ENCODE measurements around the gene MEGF11. TPM values are rescaled to one million over a fixed set of nuclear protein-coding genes. Genes with fewer than 3 reads are reported as not detected.

The MEGF11 gene
- total and polyA plus RNA-seq, 8 donors, result 0.05 to 0.92 (median 0.14) TPM; not detected in 4

GRCh38 chr15:66238318-66238717, 15.2 kb downstream of the MEGF11 start:
- intact Hi-C loops (cut with DNase I; ENCODE audit: low total_unique reads), result no loop called here
- WGBS, 5 donors, result 73 to 93% (median 91%) methylated on average over 5 of the region's 5 CpGs
- no peak for TF ChIP-seq POLR2AphosphoS5 (IDR thresholded peaks at IDR 0.05)
- no peak for TF ChIP-seq POLR2A (IDR thresholded peaks at IDR 0.05)
- no peak for TF ChIP-seq EP300 (IDR thresholded peaks at IDR 0.05)
- no peak for TF ChIP-seq CTCF (IDR thresholded peaks at IDR 0.05)

DNA sequence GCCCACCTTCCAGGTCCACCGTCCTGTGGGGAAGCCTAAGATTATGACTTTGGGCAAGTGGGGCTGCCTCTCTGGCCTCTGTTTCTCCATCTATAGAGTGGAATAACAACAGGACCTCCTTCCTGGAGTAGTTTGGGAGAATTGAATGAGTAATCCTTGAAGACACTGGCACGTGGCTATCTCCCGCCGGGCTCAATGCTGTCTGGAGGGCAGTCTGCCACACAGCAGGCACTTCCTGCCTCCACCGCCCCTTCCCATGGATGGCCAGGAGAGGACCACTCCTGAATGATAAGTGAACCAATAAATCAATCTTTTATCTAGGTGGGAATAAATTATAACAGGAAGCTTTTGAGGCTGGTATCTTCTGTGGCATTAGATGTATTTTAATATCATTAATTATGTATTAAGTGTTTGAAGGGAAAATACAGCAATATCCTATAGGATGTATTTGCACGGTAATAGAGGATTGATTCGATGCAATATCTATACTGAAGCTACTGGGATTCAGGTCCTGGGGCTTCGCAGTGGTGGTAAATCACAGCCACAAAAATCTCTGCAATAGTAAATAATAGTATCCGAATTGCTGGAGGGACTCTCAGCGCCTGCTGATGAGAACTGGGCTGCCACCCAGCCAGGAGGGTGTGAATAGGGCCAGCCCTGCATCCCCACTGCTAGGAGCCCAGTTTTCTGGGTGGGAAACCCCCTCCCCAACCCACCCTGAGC, 15.9 kb downstream of the MEGF11 start:
- Histone ChIP-seq H3K4me1 (no peaks in the 10 kb centered on the region), H3K27me3 (peaks cover 0 to 48% (median 0%) of the 10 kb centered on the region in 3 donors), H3K27ac (no peak overlapping the region), H3K4me3 (no peak overlapping the region), H3K9me3 (no peaks in the 10 kb centered on the region), H3K36me3 (no peaks in the 10 kb centered on the region)
- WGBS, 5 donors, result 66 to 76% (median 73%) methylated on average over 10 of the region's 10 CpGs
- intact Hi-C loops (cut with DNase I; ENCODE audit: low total_unique reads), result no loop called here
- no peak for DNase-seq
- TF ChIP-seq EP300 (IDR thresholded peaks at IDR 0.05), result no peak
- TF ChIP-seq POLR2AphosphoS5 (IDR thresholded peaks at IDR 0.05), result no peak
- TF ChIP-seq POLR2A (IDR thresholded peaks at IDR 0.05), result no peak
- TF ChIP-seq CTCF (IDR thresholded peaks at IDR 0.05), result no peak

More at GRCh38 chr15:66238318-66238717, 15.2 kb downstream of the MEGF11 start:
- DNase-seq, result no peak
- Histone ChIP-seq H3K27ac (peak overlapping the region in 1 of 5 donors; percentile 16), H3K27me3 (peaks cover 0 to 52% (median 0%) of the 10 kb centered on the region in 3 donors), H3K4me3 (no peak overlapping the region), H3K9me3 (no peaks in the 10 kb centered on the region), H3K36me3 (no peaks in the 10 kb centered on the region), H3K4me1 (no peaks in the 10 kb centered on the region)

GRCh38 chr15:66236806-66237375, 16.7 kb downstream of the MEGF11 start:
- WGBS, 5 donors, result 58 to 74% (median 72%) methylated on average over 12 of the region's 12 CpGs
- H3K4me3 ChIP-seq, result no peak overlapping the region
- no peaks in the 10 kb centered on the region for H3K9me3 ChIP-seq
- intact Hi-C loops (cut with DNase I; ENCODE audit: low total_unique reads), result no loop called here
- no peaks in the 10 kb centered on the region for H3K4me1 ChIP-seq
- DNase-seq, result no peak
- TF ChIP-seq CTCF (IDR thresholded peaks at IDR 0.05) (no peak), POLR2A (IDR thresholded peaks at IDR 0.05) (no peak), EP300 (IDR thresholded peaks at IDR 0.05) (no peak), POLR2AphosphoS5 (IDR thresholded peaks at IDR 0.05) (no peak)
- no peaks in the 10 kb centered on the region for H3K36me3 ChIP-seq
- peaks cover 0 to 48% (median 0%) of the 10 kb centered on the region in 3 donors for H3K27me3 ChIP-seq
- no peak overlapping the region for H3K27ac ChIP-seq

DNA sequence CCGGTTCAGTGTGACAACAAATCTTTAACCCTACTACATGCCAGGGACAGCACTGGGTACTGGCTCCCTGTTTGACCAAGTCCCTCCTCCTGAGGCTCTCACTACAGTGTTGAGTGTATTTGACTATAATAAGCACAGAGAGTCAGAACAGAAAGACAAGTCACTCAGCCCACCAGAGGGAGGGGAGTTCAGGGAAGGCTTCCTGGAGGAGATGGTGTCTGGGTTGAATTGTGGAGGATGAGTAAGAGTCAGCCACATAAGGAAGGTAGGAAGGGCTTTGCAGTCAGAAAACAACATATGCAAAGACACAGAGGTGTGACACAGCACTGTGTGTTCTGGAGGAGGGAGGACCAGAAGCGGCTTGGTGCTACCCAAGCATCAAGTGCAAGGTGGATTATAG, 17.7 kb downstream of the MEGF11 start:
- no peaks in the 10 kb centered on the region for H3K4me1 ChIP-seq
- WGBS, 5 donors, result 46 to 71% (median 66%) methylated on average over 2 of the region's 2 CpGs
- peaks cover 0 to 48% (median 0%) of the 10 kb centered on the region in 3 donors for H3K27me3 ChIP-seq
- H3K9me3 ChIP-seq, result no peaks in the 10 kb centered on the region
- H3K36me3 ChIP-seq, result no peaks in the 10 kb centered on the region
- H3K4me3 ChIP-seq, result no peak overlapping the region
- DNase-seq, result no peak
- TF ChIP-seq CTCF (IDR thresholded peaks at IDR 0.05) (no peak), POLR2A (IDR thresholded peaks at IDR 0.05) (no peak), POLR2AphosphoS5 (IDR thresholded peaks at IDR 0.05) (no peak), EP300 (IDR thresholded peaks at IDR 0.05) (no peak)
- H3K27ac ChIP-seq, result no peak overlapping the region
- intact Hi-C loops (cut with DNase I; ENCODE audit: low total_unique reads), result no loop called here
